ENCODE results near the gene SPARC. TPM values are rescaled to one million over a fixed set of nuclear protein-coding genes. Genes with fewer than 3 reads are reported as not detected.
A peak's percentile ranks its signal among the peaks of the same experiment; 100 is the strongest.

SPARC gene
- total RNA-seq, 4 donors from 2014 or later: 47.6 to 177 (median 68.6) TPM

- Histone ChIP-seq H3K9me3 (no peaks in the 10 kb centered on the region), H3K4me1 (peaks cover 0 to 20% (median 3%) of the 10 kb centered on the region in 4 donors), H3K36me3 (peaks cover 0 to 5% (median 0%) of the 10 kb centered on the region in 3 donors), H3K27ac (no peak overlapping the region), H3K4me3 (no peak overlapping the region), H3K27me3 (no peaks in the 10 kb centered on the region)
- DNase-seq: no peak
- no peak for TF ChIP-seq POLR2A (IDR thresholded peaks at IDR 0.05)
- TF ChIP-seq CTCF (IDR thresholded peaks at IDR 0.05): no peak
Measured at GRCh38 chr5:151660616-151661495, 25.9 kb downstream of the SPARC start.

- TF ChIP-seq CTCF (IDR thresholded peaks at IDR 0.05): peak; percentile 15 to 87 (median 80)
- TF ChIP-seq POLR2A (IDR thresholded peaks at IDR 0.05): peak in 1 of 2 donors; percentile 19
- DNase-seq: peak; percentile 46 to 88 (median 86)
- Histone ChIP-seq H3K4me3 (no peak overlapping the region), H3K9me3 (no peaks in the 10 kb centered on the region), H3K27ac (no peak overlapping the region), H3K4me1 (peaks cover 0 to 6% (median 3%) of the 10 kb centered on the region in 4 donors), H3K27me3 (no peaks in the 10 kb centered on the region), H3K36me3 (no peaks in the 10 kb centered on the region)
Measured at GRCh38 chr5:151659001-151659754, 27.5 kb downstream of the SPARC start.

GRCh38 chr5:151657114-151657513 lies 29.6 kb downstream of the SPARC start:
- Histone ChIP-seq H3K27me3 (no peaks in the 10 kb centered on the region), H3K27ac (no peak overlapping the region), H3K4me1 (no peaks in the 10 kb centered on the region), H3K36me3 (no peaks in the 10 kb centered on the region), H3K9me3 (no peaks in the 10 kb centered on the region), H3K4me3 (no peak overlapping the region)
- DNase-seq: peak in 1 of 3 donors; percentile 62
- TF ChIP-seq CTCF (IDR thresholded peaks at IDR 0.05) (no peak), POLR2A (IDR thresholded peaks at IDR 0.05) (no peak)

- no peak for DNase-seq
- Histone ChIP-seq H3K27ac (no peak overlapping the region), H3K9me3 (no peaks in the 10 kb centered on the region), H3K4me1 (no peaks in the 10 kb centered on the region), H3K4me3 (no peak overlapping the region), H3K36me3 (no peaks in the 10 kb centered on the region), H3K27me3 (no peaks in the 10 kb centered on the region)
- TF ChIP-seq CTCF (IDR thresholded peaks at IDR 0.05) (no peak), POLR2A (IDR thresholded peaks at IDR 0.05) (no peak)
Measured at GRCh38 chr5:151656311-151656710, 30.4 kb downstream of the SPARC start.

GRCh38 chr5:151651997-151652645 lies 34.6 kb downstream of the SPARC start:
- peak; percentile 68 to 90 (median 76) for DNase-seq
- H3K4me3 ChIP-seq: no peak overlapping the region
- TF ChIP-seq CTCF (IDR thresholded peaks at IDR 0.05): peak; percentile 52 to 83 (median 79)
- TF ChIP-seq POLR2A (IDR thresholded peaks at IDR 0.05): no peak

More at GRCh38 chr5:151651997-151652645, 34.6 kb downstream of the SPARC start:
- H3K27ac ChIP-seq: no peak overlapping the region
- no peaks in the 10 kb centered on the region for H3K27me3 ChIP-seq
- no peaks in the 10 kb centered on the region for H3K4me1 ChIP-seq
- H3K9me3 ChIP-seq: no peaks in the 10 kb centered on the region
- no peaks in the 10 kb centered on the region for H3K36me3 ChIP-seq

Data from Peyer's patch (tissue), 4 donors.